Stimulated activated CD4-positive, alpha-beta T cell treated with anti-CD3 and anti-CD28 coated beads, Interleukin-4, amount 100 ng/mL, for 48 hours (primary cell): ENCODE data around the gene MZB1.
"Not testable (repeated sequence)": the region's sequence is repeated elsewhere in the genome, so short reads cannot be mapped to it uniquely, and the experiment has no call there.

ENCODE experiments used
- DNase-seq, 2 donors: peaks; one replicate each; pipeline ENCODE4 v3.0.0-alpha.2; 2020; ENCODE audit warnings: low read depth in 2 of 2

MZB1 gene

GRCh38 chr5:139374909-139375308 lies 14.8 kb downstream of the MZB1 start:
- DNase-seq, result no peak

DNA sequence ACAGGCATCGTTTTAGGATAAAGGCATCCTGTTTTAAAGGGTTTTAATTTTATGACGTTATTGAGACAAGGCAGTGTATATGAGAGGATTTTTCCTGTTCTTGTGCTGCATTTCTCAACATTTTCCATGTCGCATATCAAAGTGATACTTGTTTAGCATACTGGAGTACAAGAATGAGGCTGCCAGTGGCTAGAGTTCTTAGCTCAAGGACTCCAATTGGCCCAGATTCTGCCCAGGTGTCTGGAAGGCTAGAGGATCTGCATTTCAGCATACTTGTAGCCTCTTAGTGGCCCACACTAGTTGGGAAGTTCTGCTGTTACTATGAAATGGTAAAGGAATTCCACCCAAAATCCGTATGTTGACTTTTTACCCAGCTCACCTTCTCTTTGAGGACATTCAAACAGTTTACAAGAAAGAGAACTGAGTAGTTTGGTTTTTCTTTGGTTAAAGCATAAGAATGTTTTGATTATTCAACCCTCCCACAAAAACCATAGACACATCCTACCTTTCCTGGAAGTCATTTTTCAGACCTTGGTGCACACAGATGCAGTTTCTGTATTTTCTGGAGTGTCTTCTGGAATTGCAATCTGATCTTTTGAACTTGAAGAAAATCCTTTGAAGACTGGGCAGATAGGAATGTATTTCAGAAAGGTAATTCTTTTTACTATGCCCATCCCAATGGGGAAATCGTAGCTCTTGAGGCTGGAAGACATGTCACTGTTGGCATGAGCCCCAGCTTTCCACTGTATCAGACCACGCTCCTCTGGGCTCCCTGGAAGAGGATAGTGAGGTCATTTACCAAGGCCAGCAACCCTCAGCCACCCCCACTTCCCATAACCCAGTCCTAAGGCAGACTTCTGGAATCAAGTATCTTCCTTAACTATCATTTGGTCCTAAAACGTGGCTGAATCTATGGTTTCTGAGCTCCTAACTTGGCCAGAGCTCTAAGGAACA lies 18.0 kb downstream of the MZB1 start:
- DNase-seq, result no peak

DNA sequence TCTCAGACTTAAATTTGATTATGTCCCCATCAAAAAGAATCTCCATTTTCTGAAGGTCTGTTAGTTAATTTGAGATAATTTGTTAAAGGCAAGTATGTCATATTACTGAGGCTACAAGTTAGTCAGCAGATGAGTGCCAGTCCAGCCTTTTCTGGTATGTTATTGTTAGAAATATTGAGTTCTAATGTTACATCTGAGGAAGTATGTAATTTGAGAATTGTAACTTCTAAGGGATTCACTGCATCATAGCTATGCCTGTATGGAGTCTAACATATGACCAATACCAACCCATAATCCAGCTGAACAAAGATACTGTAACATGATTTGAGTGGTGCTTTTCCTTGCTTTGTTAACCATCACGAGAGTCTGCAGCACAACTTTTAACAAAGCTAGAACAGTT lies 20.5 kb downstream of the MZB1 start:
- no peak for DNase-seq

- no peak for DNase-seq
Observed at GRCh38 chr5:139368613-139369012, 21.1 kb downstream of the MZB1 start.

DNA sequence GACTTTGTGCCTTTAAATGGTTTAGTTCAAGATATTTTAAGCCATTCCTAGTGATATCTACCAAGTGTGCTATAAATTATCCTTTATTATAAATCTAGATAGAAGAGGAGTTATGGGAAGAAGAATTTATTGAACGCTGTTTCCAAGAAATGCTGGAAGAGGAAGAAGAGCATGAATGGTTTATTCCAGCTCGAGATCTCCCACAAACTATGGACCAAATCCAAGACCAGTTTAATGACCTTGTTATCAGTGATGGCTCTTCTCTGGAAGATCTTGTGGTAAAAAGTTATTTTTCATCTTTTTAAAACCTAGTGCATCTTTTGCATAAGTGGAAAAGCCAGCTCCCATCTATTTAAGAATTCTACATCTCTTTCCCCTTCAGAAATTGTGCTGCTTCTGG lies 25.2 kb downstream of the MZB1 start:
- no peak for DNase-seq

DNA sequence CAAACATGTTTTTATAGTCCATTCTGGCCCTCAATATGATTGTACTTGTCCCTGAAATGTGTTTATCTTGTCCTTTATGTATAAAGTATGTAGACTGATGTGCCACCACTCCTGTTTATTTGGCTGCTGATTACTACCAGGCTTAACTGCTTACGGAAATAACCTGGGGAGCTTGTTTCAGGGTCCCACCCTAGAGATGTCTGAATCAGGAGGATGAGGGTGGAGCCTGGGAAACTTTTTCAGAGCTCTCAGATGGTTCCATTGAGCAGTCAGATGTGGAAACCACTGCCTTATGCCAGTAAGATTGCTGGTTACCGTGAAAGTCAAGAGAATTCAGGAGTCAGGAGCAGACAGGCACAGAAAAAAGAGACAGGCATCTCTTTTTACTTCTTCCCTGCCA lies 25.8 kb downstream of the MZB1 start:
- no peak for DNase-seq

DNA sequence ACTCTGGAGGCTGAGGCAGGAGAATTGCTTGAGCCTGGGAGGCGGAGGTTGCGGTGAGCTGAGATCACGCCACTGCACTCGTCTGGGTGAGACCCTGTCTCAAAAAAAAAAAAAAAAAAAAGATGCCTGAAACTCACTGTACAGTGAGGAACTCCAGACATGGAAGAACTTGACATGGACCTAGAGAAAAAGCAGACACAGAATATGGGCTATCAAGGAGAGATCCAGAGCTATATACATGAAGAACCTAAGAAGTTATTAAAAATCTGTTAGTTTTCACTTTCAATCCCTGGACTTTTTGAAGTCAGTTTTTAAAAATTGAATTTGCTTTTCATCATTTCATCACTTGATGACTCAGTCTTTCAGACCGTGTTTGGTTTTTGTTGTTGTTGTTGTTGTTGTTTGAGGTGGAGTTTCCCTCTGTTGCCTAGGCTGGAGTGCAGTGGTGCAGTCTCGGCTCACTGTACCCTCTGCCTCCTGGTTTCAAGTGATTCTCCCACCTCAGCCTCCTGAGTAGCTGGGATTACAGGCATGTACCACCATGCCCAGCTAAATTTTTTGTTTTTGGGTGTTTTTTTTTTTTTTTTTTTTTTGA lies 27.8 kb downstream of the MZB1 start:
- no peak for DNase-seq

GRCh38 chr5:139360384-139360783 lies 29.3 kb downstream of the MZB1 start:
- no peak for DNase-seq

GRCh38 chr5:139358064-139358463 lies 31.6 kb downstream of the MZB1 start:
- DNase-seq, result no peak

DNA sequence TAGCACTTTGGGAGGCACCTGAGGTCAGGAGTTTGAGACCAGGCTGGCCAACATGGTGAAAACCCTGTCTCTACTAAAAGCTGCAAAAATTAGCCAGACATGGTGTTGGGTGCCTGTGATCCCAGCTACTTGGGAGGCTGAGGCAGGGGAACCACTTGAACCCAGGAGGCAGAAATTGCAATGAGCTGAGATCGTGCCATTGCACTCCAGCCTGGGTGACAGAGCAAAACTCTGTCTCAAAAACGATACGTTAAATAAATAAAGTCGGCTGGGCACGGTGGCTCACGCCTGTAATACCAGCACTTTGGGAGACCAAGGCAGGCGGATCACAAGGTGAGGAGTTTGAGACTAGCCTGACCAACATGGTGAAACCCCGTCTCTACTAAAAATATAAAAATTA lies 33.8 kb downstream of the MZB1 start:
- DNase-seq, result not testable (repeated sequence)

- no peak for DNase-seq
Observed at GRCh38 chr5:139354186-139354585, 35.5 kb downstream of the MZB1 start.

- not testable (repeated sequence) for DNase-seq
Observed at GRCh38 chr5:139347863-139348262, 41.9 kb downstream of the MZB1 start.

GRCh38 chr5:139345442-139345841 lies 44.3 kb downstream of the MZB1 start:
- not testable (repeated sequence) for DNase-seq

GRCh38 chr5:139344177-139344576 lies 45.5 kb downstream of the MZB1 start:
- DNase-seq, result no peak

DNA sequence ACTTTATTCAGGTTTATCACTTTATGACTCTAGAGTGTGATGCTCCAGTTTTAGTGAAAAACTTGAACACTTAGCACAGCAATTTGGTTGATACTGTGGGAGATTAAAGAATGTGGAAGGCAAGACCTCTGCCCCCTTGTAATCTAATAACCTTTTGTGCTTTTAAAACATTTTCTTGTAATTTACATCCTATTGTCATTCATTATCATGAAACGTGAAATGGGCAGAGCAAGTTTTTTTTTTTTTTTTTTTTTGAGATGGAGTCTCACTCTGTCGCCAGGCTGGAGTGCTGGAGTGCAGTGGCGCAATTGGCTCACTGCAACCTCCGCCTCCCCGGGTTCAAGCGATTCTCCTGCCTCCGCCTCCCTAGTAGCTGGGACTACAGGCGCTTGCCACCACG lies 46.2 kb downstream of the MZB1 start:
- no peak for DNase-seq

GRCh38 chr5:139342423-139342723 lies 47.3 kb downstream of the MZB1 start:
- DNase-seq, result no peak

DNA sequence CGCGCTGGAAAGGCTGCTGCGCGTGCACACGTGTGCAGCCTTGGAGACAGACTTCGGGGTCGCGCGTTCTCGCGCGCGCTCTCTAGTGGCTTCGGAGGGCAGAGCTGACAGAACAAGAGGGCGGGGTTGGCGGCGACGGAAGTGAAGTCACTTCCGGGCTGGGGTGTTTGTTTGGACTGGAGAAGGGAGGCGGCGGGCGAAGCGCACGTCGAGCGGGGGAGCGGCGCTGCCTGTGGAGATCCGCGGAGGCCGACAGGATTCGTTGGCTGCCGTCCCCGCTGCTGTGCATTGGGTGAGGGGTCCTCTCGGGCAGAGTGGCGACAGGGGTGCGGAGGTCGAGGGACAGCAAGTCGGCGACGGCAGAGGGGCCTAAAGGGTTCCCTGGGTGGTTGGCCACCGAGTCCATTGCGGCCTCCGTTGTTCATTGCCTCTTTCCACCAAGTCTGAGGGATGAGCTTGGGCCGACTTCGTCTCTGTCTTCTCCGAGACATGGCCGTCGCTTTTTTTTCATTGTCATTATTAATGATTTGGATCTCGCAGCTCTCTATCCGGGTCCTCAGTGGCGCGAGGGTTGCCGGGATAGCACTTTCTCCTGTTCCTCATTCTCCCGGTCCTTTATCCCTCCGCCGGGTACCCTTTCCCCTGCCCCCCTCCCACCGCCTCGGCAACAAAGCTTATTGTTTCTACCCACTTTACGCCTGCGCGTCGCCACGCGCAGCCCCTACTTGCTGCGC lies 47.9 kb downstream of the MZB1 start, which contains the start of gene PAIP2:
PAIP2 (plus strand) TSS at position 166 of the 734 bp plus-strand sequence. CDS start 21,931 bp downstream, outside the sequence.
- DNase-seq, result peak; percentile 93 to 96

DNA sequence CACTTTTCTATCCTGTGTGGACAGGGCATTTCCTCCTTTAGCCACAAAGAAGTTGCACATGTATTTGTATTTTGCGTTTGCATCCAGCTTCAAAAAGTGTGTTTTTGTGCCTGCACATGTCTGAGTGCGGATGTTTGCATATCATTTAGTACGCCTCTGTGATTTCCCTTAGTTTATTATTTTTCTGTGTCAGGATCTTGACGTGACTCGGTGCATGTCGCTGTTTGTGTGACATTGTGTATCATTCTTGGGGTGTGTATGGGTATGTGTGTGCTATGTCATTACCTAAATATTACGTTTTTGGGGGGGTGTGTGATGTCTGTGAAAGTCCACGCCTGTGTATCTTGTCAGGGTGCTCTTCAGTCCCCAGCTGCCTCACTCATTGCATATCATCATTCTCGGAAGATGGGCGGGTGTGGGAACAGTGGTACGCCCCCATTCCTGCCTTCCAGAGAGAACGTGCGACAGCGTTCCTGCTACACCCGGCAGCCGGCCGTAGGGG lies 48.5 kb downstream of the MZB1 start:
- DNase-seq, result no peak

DNA sequence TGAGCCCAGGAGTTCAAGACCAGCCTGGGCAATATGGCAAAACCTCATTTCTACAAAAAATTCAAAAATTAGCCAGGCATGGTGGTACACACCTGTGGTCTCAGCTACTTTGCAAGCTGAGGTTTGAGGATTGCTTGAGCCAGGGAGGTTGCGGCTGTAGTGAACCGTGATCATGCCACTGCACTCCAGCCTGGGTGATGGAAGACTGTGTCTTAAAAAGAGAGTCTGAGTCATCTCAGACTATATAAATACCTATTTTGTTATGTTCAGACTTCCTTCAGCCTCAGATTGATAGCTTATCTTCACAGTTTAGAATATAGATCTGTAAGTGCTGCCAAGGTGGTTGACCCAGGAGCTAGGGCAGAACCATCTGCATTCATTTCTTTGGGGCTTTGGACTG lies 49.7 kb downstream of the MZB1 start:
- no peak for DNase-seq
